Bone marrow (tissue), 2 donors: Measurements from ENCODE around the gene RFPL2.
"Not testable (repeated sequence)": the region's sequence is repeated elsewhere in the genome, so short reads cannot be mapped to it uniquely, and the experiment has no call there.

Source experiments
- DNase-seq, 2 donors: peaks; one replicate each; lab custom pipeline; 2025; lab: John Stamatoyannopoulos, UW

RFPL2 gene

DNA sequence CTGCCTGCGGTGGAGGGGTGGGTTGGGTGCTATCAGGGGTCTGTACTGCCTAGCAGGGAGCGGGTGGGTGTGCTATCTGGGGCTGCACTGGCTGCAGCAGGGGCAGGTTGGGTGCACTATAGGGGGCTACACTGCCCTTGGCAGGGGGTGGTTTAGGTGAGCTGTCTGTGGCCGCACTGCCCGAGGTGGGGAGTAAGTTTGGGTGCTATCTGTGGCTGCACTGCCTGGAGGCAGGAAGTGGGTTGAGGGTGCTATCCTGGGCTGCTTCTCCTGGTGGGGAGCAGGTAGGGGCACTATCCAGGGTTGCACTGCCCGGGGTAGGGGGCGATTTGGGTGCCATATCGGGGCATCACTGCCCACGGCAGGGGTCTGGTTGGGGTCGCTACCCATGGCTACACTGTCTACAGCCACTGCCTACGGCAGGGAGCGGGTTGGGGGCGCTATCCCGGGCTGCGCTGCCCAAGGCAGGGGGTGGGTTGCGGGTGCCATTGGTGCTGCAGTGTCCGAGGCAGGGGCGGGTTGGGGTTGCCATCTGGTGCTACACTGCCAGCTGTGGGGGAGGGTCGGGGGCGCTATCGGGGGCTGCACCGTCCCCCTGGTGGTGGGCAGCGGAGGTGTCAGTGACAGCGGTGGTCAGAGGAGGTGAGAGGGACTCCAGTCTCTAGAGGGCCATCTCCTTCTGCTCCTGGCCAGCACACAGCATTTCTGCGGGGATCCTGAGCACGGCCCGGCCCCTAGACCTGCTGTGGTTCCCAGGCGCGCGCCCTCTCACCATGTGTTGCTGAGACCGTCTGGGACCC, 1.3 kb upstream of the RFPL2 start:
- DNase-seq = no peak

DNA sequence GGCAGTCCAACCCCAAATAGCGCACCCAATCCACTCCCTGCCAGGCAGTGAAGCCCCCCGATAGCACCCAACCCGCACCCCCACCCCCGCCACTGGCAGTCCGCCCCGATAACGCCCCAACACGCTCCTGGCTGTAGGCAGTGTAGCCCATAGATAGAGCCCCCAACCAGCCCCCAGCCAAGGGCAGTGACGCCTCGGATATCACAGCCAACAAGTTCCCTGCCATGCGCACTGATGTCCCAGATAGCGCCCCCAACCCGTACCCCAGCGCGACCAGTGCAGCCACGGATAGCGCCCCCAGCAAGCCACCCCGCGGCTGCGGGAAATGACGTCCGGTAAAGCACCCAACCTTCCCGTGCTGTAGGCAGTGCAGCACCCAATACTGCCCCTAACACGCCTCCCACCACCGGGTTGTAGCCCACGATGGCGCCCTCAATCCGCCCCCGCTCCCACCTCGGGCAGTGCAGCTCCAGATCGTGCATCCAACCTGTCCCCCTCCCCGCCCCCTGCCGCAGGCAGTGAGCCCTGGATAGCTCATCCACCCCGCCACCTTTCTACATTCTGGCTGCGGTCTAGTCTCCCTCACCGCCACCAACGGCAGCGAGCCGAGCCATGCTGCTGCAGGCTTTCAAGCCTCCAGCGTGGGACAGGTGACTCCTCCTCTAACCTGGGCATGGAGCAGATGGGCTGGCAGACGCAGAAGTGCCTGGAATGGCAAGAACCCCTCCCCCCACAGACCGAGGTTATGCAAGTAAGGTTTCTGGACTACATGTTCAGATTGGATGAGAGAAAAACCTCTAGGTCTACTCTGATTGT, 625 bp downstream of the RFPL2 start:
- no peak for DNase-seq

DNA sequence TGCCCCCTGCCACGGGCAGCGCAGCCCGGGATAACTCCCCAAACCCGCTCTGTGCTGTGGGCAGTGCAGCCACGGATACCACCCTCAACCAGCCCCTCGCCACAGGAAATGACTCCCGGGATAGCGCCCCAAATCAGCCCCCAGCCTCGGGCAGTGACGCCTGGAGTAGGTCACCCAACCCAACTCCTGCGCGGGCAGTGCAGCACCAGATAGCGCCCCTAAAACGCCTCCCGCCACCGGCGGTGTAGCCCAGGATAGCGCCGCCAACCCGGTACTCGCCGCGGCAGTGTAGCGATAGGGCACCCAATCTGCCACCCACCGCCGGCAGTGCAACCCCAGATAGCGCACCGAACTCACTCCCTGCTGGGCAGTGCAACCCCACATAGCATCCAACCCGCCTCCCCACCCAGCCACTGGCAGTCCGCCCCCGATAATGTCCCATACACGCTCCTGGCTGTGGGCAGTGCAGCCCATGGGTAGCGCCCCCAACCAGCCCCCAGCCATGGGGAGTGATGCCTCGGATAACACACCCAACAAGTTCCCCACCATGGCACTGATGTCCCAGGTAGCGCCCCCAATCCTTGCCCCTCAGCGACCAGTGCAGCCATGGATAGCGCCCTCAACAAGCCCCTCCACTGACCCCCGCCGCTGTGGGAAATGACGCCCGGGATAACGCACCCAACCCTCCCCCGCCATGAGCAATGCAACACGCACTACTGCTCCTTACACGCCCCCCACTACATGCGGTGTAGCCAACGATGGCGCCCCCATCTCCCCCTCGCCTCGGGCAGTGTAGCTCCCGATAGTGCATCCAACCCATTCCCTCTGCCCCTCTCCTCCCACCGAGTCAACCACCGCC, 1.5 kb downstream of the RFPL2 start:
- peak in 1 of 2 donors; percentile 15 for DNase-seq

DNA sequence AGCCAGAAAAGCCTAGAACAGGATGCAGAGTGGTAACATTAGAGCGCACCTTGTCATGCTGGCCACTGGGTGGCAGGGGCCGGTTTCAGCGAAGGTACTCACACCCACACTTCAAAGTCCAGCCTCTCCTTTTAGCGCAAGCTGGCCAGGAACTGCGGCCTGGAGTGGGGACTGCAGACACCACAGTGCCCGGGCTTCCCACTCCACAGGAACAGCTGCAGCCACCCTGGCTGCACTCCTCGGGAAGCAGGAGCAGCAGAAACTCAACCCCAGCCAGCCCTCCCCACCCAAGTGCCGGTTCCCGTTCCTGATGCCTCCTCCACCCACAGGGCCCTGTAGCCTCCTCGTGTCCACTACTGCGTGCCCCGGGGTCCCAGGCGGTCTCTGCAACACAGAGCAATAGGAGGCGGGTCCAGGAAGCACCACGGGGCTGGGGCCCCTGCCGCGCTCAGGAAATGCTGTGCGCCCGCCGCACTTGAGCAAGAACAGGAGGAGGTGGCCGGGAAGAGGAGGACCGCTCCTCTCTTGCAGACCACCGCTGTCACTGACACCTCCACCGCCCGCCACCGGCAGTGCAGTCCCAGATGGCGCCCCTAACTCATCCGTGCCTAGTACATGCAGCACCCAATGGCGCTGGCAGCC, 2.2 kb downstream of the RFPL2 start:
- peak in 1 of 2 donors; percentile 58 for DNase-seq

DNA sequence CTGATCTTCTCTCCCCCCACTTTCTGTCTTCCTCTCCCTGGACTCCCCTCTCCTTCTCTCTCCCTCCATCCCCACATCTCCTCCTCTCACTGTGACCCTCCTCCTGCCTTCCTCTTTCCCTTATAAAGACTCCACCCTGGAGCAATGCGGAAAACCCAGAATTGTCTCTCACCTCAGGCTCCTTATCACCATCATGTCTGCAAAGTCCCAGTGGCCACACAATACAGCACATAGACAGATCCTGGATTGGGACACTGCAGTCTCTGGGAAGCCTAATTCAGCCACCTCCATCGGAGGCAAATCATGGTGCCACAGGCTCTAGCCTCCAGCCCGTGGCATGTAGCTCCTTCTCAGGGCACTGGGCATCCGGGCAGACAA, 2.7 kb downstream of the RFPL2 start:
- DNase-seq = no peak

DNA sequence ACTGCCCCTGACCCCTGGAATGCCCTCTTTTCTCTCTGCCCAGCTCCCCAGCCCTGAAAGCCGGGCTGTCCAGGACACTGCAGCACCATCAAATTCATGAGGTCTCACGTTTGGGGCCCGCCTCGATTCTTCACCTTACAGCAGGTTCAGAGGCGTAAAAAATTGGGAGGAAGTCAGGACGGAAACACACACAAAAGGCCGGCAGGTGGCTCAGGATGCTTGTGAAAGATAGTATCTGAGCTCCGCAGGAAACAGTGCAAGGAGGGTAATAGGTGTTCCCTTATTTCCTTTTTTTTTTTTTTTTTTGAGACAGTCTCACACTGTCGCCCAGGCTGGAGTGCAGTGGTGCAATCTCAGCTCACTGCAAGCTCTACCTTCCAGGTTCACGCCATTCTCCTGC, 4.1 kb downstream of the RFPL2 start:
- no peak for DNase-seq

DNA sequence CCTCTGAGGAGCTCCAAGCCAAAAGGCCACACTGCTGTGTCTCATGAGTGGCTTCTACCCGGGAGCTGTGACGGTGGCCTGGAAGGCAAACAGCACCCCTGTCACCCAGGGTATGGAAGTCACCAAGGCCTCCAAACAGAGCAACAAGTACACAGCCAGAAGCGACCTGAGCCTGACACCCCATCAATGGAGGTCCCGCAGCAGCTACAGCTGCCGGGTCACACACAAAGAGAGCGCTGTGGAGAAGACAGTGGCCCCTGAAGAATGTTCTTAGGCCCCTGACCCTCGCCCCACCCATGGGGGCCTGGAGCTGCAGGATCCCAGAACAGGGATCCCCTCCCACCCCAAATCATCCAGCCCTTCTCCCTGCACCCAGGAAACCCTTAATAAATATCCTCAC, 4.9 kb downstream of the RFPL2 start:
- no peak for DNase-seq

DNA sequence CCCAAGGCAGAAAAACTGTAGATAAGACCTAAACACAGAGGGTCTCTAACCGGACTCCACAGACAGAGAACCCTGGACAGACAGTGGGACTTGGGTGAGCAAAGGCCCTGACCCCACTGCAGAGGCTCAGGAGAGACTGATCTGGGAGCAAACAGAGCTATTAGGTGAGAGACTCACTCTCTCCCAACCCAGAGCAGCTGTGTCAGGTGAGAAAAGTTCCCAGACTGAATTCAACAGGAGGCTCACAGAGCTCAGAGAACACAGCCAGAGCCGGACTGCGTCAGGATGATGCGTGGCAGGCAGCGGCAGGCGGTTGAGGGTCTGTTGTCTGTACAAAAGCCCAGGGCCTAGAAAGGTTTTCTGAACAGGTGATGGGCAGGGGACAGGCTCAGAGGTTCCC, 5.5 kb downstream of the RFPL2 start:
- no peak for DNase-seq

DNA sequence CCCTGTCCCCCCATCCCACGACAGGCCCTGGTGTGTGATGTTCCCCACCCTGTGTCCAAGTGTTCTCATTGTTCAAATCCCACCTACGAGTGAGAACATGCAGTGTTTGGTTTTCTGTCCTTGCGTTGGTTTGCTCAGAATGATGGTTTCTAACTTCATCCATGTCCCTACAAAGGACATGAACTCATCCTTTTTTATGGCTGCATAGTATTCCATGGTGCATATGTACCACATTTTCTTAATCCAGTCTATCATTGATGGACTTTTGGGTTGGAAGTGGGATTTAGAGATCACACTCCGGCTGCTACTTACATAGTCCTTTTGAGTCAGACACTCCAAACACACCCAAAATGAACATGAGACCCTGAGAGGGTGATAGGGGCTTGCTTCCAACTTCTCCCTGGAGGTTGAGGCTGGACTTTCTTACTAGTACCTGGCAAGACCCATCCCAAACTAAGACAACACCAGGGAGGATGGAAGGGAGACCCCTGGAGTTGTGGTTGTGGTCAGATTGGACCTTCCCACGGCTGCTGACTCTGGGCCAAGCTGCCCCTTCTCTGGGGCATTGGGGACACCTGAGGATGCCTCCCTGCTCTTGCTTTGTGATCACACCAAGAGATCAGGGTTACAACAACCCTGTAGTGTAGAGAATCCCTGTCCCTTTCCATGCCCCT, 7.2 kb downstream of the RFPL2 start:
- DNase-seq = not testable (repeated sequence)

DNA sequence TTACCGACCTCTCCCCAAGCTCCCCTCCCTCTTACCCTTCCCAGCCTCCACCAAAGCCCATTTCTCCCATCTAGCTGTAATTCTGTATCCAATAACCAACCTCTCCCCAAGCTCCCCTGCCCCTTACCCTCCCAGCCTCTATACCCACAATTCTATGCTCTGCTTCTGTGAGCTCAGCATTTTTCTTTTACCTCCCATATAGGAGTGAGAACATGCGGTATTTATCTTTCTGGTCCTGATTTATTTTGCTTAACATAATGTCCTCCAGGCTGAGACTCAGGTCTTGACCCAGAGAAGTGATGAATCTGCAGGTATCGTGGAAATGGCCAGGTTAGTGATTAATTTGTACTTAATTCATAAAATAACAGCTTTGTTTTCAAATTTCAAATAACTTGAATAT, 9.0 kb downstream of the RFPL2 start:
- not testable (repeated sequence) for DNase-seq

DNA sequence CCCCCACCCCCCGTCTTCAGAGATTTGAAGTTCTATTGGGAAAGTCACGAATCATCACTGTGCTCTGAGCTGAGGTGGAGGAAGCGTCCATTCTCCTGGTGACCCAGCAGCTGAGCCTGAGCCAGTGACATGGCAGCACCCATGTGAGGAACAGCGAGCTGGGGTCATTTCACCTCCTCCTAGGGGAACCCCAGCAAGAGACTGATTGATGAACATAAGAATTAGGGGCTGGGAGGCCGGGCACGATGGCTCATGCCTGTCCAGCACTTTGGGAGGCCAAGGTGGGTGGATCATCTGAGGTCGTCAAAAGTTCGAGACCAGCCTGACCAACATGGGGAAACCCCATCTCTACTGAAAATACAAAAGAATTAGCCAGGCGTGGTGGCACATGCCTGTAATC, 11.5 kb downstream of the RFPL2 start:
- DNase-seq = not testable (repeated sequence)

DNA sequence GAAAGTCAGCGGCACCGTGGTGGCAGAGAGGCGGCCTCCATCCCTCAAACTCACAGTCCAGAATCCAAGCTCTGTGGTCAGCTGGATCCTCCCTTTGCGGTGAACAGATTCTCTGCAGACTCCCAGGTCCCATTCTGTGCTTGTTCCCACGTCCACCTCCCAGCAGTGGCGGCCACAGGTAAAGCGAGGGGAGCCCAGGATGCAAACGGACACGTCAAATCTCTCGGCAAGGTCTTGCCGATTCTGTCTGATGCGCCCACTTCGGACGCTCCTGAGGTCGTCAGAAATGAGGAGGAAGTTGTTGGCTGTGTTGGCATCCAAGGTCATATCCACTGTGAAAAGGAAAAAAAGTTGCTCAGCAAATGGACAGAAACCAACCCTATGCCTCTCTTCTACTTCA, 13.9 kb downstream of the RFPL2 start:
- not testable (repeated sequence) for DNase-seq

DNA sequence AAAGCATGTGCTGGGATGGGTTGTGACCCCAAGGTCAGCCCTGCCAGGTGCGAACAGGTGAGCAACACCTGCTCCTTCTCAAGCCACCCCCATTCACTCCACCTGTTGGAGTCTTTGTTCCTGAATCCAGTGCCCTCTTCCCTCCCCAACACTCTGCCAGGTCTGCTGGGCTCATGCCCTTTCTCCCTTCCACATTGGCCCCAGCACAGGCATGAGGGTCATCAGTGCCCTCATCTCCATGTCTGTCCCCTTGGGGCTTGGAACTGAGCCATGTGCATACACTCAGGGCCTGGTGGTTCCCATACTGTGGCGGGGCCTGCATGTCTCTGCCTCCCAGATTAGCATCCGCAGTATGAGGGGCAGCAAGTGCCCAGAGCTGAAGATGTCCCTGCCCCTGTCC, 19.1 kb downstream of the RFPL2 start:
- DNase-seq = no peak

DNA sequence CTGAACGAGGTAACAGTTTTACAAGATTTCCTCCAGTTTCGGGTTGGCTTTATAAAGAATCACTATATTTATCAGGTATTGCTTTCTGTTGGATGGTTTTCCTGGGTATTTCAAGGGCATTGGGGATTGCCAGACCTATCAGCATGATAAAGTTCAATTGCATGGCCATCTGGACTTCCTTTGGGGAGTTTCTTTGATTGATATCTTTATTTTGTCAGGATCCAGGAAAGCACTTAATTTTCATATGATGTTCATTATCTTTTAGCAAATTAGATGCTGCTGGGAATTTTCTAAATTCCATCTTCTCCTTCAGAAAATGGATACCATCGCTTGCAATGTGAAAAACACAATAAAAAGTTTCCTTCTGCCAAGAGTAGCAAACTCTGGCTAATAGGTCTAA, 21.2 kb downstream of the RFPL2 start:
- DNase-seq = no peak

DNA sequence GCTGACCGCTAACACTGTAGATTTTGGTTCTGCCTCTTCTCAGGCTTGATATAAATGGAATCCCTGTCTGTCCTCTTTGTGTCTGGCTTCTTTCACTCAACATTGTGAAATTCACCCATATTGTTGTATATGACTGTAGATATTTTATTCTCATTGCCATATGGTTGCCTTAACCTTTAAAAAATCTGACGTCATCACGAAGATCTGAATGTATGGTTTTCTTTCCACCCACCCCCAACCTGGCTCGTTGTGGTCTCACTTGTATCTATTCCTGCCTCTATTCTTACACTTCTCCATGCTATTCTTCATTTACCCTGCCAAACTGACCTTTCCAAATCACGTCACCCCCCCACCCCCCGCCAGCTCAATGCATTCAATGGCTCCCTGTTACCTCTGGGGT, 23.8 kb downstream of the RFPL2 start:
- no peak for DNase-seq

DNA sequence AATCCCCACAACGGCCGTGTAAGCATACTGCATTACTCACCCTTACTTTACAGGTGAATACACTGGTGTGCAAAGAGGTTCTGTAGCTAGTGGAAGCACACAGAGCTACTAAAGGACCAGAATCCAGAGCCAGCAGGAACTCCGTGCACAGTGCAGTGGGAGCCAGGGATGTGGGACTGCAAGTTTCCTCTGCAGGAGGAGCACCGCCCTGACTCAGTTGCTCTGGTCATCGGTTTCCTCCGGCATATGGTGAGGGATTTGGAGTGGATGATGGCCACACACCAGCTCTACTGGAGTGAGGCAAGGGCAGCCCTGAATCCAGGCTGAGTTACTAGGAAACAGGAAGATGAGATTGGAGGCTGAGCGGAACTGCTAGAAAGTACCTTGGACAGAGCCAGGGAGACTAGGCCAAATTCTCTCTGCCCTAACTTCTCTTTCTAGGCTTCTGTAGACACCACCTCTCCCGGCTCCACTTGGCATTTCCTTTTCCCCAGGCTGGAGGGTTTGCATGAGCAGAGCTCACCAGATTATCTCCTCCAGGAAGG, 27.6 kb downstream of the RFPL2 start:
- no peak for DNase-seq

DNA sequence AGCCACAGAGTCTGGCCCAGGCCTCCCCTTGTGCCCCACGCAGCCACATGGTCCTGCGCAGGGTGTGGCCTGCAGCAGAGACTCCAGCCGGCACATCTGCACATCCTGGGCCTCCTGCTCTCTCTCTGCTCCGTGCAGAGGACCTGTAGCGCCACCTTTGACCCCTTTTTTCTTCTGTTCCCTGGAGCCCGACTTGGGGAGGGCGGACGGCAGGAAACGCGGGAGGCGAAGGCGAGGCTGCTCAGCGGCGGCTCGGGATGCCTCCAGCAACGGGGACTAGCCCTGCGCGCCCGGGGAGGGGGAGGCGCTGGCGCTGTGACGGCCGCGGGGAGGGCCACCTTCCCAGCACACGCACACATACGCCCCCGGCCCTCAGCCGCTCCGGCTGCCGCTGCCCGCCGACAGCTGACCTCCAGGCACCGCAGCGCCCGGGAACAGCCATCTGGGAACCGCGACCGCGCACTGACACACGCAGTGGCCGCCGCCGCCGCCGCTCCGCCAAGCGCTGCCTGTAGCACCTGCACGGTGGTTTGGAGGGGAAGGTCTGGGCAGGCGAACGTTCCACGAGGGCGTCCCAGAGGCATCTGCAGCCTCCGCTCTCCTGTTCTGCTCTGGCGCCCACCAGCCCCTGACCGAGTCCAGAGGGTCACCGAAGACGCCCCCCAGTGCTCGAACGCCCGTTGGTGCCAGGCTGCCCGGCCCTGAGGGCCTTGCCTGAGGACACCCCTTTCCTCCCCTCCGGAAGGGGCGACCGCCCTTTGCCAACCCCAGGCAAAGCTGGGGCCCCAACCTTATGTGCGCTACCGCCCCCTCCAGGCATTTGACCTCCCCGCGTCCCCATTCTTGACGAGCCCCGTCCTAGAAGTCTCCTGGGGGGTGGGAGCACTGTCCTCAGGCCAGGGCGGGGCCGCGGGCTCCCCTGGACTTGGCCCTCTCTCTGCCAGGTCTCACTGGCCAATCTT, 28.9 kb downstream of the RFPL2 start:
- no peak for DNase-seq

DNA sequence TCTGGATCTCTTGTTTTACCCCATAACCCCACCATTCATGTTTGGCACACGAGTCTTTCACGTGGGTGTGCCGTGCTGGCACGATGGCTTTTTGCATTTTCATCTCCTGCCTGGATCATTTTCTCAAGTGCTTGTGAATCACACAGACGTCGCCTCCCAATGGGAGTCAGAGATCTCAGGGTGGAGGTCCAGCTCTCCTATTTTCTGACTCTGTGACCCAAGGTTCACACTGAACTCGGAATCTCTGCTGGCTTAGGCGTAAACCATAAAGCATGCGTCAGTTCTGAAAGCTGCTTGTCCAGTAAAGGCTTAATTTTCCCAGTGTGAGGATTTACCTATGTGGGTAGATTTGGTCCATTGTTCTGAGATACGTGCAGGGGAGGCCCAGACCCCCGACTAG, 29.8 kb downstream of the RFPL2 start:
- no peak for DNase-seq

DNA sequence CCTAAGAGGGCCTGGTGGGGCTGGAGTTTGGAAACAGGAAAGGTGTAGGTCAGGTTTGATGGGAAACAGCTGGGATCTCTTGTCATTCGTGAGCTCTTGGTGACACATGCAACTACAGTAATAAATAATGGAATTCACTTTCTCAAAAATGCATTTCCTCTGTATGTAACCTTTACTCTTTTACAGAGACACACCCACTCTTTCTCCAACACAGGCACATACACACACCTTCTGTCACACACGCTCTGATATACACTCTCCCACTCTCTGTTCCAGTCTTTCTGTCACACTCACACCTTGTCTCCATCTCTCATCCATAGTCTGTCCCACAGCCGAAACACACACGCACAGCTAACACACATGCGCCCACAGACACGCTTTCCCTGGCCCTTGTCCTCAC, 39.2 kb downstream of the RFPL2 start:
- DNase-seq = no peak
